Left hindlimb (tissue), 1 donor: Measurements from ENCODE around the gene C3orf33.

Source experiments
- DNase-seq: peaks from one replicate; pipeline ENCODE4 v3.0.0-alpha.2; 2018

C3orf33 gene

GRCh38 chr3:155785662-155786295 is 20.3 kb downstream of the C3orf33 start:
- no peak for DNase-seq

GRCh38 chr3:155782390-155782953 is 23.6 kb downstream of the C3orf33 start:
- DNase-seq, result no peak

GRCh38 chr3:155780291-155780690 is 25.8 kb downstream of the C3orf33 start:
- DNase-seq, result no peak

GRCh38 chr3:155778462-155778861 is 27.6 kb downstream of the C3orf33 start:
- no peak for DNase-seq

GRCh38 chr3:155772801-155773200 is 33.3 kb downstream of the C3orf33 start:
- DNase-seq, result no peak

GRCh38 chr3:155771126-155771525 is 35.0 kb downstream of the C3orf33 start:
- DNase-seq, result no peak

GRCh38 chr3:155766206-155766605 is 39.9 kb downstream of the C3orf33 start:
- no peak for DNase-seq

- no peak for DNase-seq
These were observed 42.1 kb downstream of the C3orf33 start for GRCh38 chr3:155763870-155764463.

GRCh38 chr3:155760653-155761052 is 45.4 kb downstream of the C3orf33 start:
- DNase-seq, result no peak

- no peak for DNase-seq
These were observed 48.5 kb downstream of the C3orf33 start for GRCh38 chr3:155757577-155757976.

GRCh38 chr3:155753038-155753639 is 52.9 kb downstream of the C3orf33 start:
- DNase-seq, result no peak

- DNase-seq, result no peak
These were observed 57.3 kb downstream of the C3orf33 start for GRCh38 chr3:155748611-155749365.

GRCh38 chr3:155747946-155748290 is 58.2 kb downstream of the C3orf33 start:
- DNase-seq, result no peak

GRCh38 chr3:155747286-155747945 is 58.7 kb downstream of the C3orf33 start:
- DNase-seq, result no peak

- no peak for DNase-seq
These were observed 59.4 kb downstream of the C3orf33 start for GRCh38 chr3:155746703-155747102.

- DNase-seq, result peak; percentile 37
These were observed 60.1 kb downstream of the C3orf33 start for GRCh38 chr3:155745795-155746550.

- DNase-seq, result peak; percentile 78
These were observed 61.3 kb downstream of the C3orf33 start, which contains the start of gene PLCH1 for GRCh38 chr3:155744626-155745324. Gene PLCH1 (minus strand): TSS chr3:155745071. CDS start chr3:155704224, 40,847 bp downstream.

- peak; percentile 58 for DNase-seq
These were observed 62.0 kb downstream of the C3orf33 start for GRCh38 chr3:155744010-155744625.

GRCh38 chr3:155743606-155744005 is 62.5 kb downstream of the C3orf33 start:
- DNase-seq, result no peak

GRCh38 chr3:155742349-155742965 is 63.6 kb downstream of the C3orf33 start:
- DNase-seq, result no peak
